H1 (cell line): ENCODE measurements around the gene LRP1. TPM values are rescaled to one million over a fixed set of nuclear protein-coding genes. Genes with fewer than 3 reads are reported as not detected.

Experiments
- HDAC6 ChIP-seq: IDR thresholded peaks from one replicate; pipeline ENCODE4 v1.7.1; 2012; ENCODE audit warnings: low read depth, mild to moderate bottlenecking, inconsistent platforms, low read length, moderate library complexity
- KDM4A ChIP-seq: IDR thresholded peaks from one replicate; pipeline ENCODE4 v1.7.1; 2012; ENCODE audit warnings: low read depth, mild to moderate bottlenecking, moderate library complexity, low read length, inconsistent platforms; ENCODE audit not compliant: severe bottlenecking
- SIN3A ChIP-seq, 2 experiments: IDR thresholded peaks in 1 of 2; conservative IDR thresholded peaks in 1 of 2; 2 replicates each; pipeline ENCODE4 v1.6.1; 2011 to 2012; ENCODE audit warnings: low read length in 2 of 2, improper control_type of control experiment in 1 of 2, low read depth in 1 of 2, mild to moderate bottlenecking in 1 of 2
- polyA plus RNA-seq, 7 experiments: library from polyadenylated mRNA; depleted of rRNA in 3 of 7; stranded (reverse) in 5 of 7; unstranded in 2 of 7; fragments of >200 nt in 5 of 7; fragments of 200-250 nt in 2 of 7; gene quantifications; 1 replicate in 5 of 7; 2 replicates in 1 of 7; 4 replicates in 1 of 7; pipeline versions ENCODE4 v1.2.1 to v1.2.3, GENCODE V29; 2011 to 2013; ENCODE audit warnings: missing spikeins in 2 of 7, mixed read lengths in 2 of 7
- total RNA-seq: library from RNA; stranded (reverse); fragmentation: NEBNext Ultra II Directional; extraction: Animal tissue kit (Norgen Biotek cat#: 25700); gene quantifications from 2 replicates; pipeline ENCODE4 v1.2.1, GENCODE V29; 2021
- TF ChIP-seq, protein P1 (sequence below): IDR thresholded peaks from 2 replicates; pipeline ENCODE4 v1.6.1; 2012; ENCODE audit warnings: low read length, inconsistent platforms

Gene LRP1
- total and polyA plus RNA-seq, 2 of the 8 experiments (the other 6 are each of a cell fraction or from before 2014, with no cell fraction given), result 35.3 to 92.5 TPM

DNA sequence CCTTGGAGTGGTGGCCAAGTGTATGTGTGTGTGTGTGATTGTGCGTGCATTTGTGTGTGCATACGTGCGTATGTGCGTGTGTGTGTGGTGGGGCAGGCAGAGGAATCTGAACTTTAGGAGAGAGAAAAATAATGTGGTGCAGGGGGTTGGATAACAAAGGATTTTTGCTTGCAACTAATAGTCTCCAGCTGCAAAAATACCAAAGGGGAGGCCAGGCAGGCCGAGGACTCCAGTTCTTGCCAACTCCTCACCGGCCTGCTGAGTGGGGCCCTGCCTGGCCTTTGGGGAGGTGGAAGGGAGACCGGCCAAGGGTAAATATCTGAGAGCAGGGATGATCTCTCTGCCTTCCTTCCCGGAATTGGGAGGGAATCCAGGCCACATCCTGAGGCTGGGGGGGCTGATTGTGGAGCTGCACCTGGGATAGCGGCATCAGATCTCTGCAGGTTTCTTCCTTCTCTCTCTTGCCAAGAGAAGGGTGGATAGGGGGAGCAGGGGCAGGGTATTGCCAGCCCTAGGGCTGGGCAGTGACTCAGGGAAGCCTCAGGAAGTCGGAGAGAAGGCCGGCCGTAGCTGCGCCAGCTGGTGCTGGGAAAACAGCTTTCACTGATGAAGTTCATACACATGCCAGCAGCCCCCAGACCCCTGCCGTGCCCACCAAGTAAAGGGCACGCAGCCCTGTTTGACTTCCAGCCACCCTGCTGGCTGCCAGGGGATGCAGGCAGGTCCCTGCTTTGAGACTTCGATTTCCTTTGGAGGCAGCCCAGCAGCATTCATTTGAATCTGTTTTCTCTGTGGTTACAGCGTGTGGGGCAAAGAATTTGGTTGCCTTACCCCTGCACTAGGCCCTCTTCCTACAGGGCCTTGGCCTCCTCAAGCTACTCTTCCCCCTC is 23.7 kb downstream of the LRP1 start (continued):
- TF ChIP-seq SIN3A (conservative IDR thresholded peaks at IDR 0.05 in 1 of 2, IDR thresholded peaks at IDR 0.05 in 1 of 2; ENCODE audit: low read depth in 1 of 2, low read length in 2 of 2), result no peak
- no peak for TF ChIP-seq KDM4A
- TF ChIP-seq, protein P1, sequence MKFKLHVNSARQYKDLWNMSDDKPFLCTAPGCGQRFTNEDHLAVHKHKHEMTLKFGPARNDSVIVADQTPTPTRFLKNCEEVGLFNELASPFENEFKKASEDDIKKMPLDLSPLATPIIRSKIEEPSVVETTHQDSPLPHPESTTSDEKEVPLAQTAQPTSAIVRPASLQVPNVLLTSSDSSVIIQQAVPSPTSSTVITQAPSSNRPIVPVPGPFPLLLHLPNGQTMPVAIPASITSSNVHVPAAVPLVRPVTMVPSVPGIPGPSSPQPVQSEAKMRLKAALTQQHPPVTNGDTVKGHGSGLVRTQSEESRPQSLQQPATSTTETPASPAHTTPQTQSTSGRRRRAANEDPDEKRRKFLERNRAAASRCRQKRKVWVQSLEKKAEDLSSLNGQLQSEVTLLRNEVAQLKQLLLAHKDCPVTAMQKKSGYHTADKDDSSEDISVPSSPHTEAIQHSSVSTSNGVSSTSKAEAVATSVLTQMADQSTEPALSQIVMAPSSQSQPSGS, result no peak
- no peak for TF ChIP-seq HDAC6
